Transverse colon (tissue), 4 donors: Measurements from ENCODE around the gene TMEM101. TPM values are rescaled to one million over a fixed set of nuclear protein-coding genes. Genes with fewer than 3 reads are reported as not detected.

ENCODE experiments used
- DNase-seq: peaks from one replicate; pipeline ENCODE4 v3.0.0-alpha.2; 2019
- H3K27ac ChIP-seq, 4 donors: fragments of 200-600 bp; sonication (generic); 2 replicates each; pipeline ENCODE4 v1.5.1; 2016 to 2018; ENCODE audit warnings: inconsistent platforms in 4 of 4
- H3K27me3 ChIP-seq: fragments of 200-600 bp; sonication (generic); 2 replicates; pipeline ENCODE4 v1.5.1; 2017; ENCODE audit warnings: inconsistent platforms
- H3K36me3 ChIP-seq, 4 donors: fragments of 200-600 bp; sonication (generic); 2 replicates each; pipeline ENCODE4 v1.5.1; 2017 to 2019; ENCODE audit warnings: inconsistent platforms in 4 of 4
- H3K4me1 ChIP-seq, 4 donors: fragments of 200-600 bp; sonication (generic); 2 replicates each; pipeline ENCODE4 v1.5.1; 2017 to 2020; ENCODE audit warnings: inconsistent platforms in 4 of 4
- H3K4me3 ChIP-seq, 4 donors: fragments of 200-600 bp; sonication (generic); 1 replicate in 1 of 4; 2 replicates in 3 of 4; pipeline versions ENCODE4 v1.5.1 to v1.6.1; 2017 to 2019; ENCODE audit warnings: inconsistent platforms in 4 of 4
- H3K9me3 ChIP-seq, 2 donors: fragments of 200-600 bp; sonication (generic); 2 replicates each; pipeline ENCODE4 v1.5.1; 2017 to 2019; ENCODE audit warnings: inconsistent platforms in 2 of 2
- CTCF ChIP-seq, 5 experiments: fragments of 200-600 bp in 3 of 5; fragments of 450-650 bp in 2 of 5; sonication (generic) in 3 of 5; IDR thresholded peaks; 1 replicate in 2 of 5; 2 replicates in 3 of 5; pipeline ENCODE4 v1.5.1; 2016 to 2017; ENCODE audit warnings: antibody characterized with exemption in 5 of 5, inconsistent platforms in 3 of 5, mild to moderate bottlenecking in 2 of 5, moderate library complexity in 1 of 5
- EP300 ChIP-seq: sonication (generic); formaldehyde crosslinking; IDR thresholded peaks from one replicate; pipeline ENCODE4 v1.6.1; 2017; ENCODE audit warnings: antibody characterized with exemption, low read depth
- POLR2A ChIP-seq: fragments of 450-650 bp; IDR thresholded peaks from one replicate; pipeline ENCODE4 v1.6.1; 2016; ENCODE audit warnings: antibody characterized with exemption, mild to moderate bottlenecking, moderate library complexity
- POLR2AphosphoS5 ChIP-seq, 3 donors: sonication (generic); formaldehyde crosslinking; IDR thresholded peaks; one replicate each; pipeline ENCODE4 v1.6.1; 2016; ENCODE audit warnings: antibody characterized with exemption in 3 of 3
- WGBS, 2 donors: methylation state at CpG; one replicate each; pipeline ENCODE4 v1.1.5; 2018; ENCODE audit warnings: low coverage in 1 of 2; 5-methylcytosine and 5-hydroxymethylcytosine counted together
- in situ Hi-C, 4 donors: fragments of 200-750 bp; cut with MboI; loops; one replicate each; pipeline versions ENCODE4 v1.15.0 to v1.15.1; 2017; ENCODE audit warnings: low sequenced_read_pairs in 3 of 4, low pct_ligation_motif_present in 1 of 4, low pct_unique_long_range_greater_than_20kb in 1 of 4
- intact Hi-C: fragments of 100-400 bp; cut with DNase I; formaldehyde crosslinking; loops from one replicate; pipeline ENCODE4 v1.15.1; 2023; ENCODE audit warnings: low total_unique reads
- total RNA-seq, 4 donors: library from RNA; depleted of rRNA; stranded (reverse); fragments of >200 nt; gene quantifications; one replicate each; pipeline ENCODE4 v1.1.0, GENCODE V29; 2016

The TMEM101 gene
- total RNA-seq, 4 donors from 2014 or later, result 25.2 to 34.0 (median 27.7) TPM

- Histone ChIP-seq H3K27me3 (peaks cover 79% of the 10 kb centered on the region), H3K4me3 (no peak overlapping the region), H3K4me1 (peaks cover 9 to 12% (median 11%) of the 10 kb centered on the region in 4 donors), H3K9me3 (no peaks in the 10 kb centered on the region), H3K36me3 (no peaks in the 10 kb centered on the region), H3K27ac (no peak overlapping the region)
- intact Hi-C loops, result no loop called here
- in situ Hi-C loops, result loop anchor here in 1 of 4 donors (25.0 kb wide), 1 partner anchor 92 kb away; no protein-coding TSS in a partner anchor
- 62 to 64% methylated on average over 4 of the region's 4 CpGs for WGBS, 2 donors
- DNase-seq, result no peak
- TF ChIP-seq CTCF (IDR thresholded peaks at IDR 0.05) (no peak), EP300 (no peak), POLR2A (no peak), POLR2AphosphoS5 (IDR thresholded peaks at IDR 0.05) (no peak)
These were observed 35.1 kb downstream of the TMEM101 start for GRCh38 chr17:43979671-43980070.

GRCh38 chr17:43979011-43979410 lies 35.8 kb downstream of the TMEM101 start:
- 74 to 94% methylated on average over 3 to 7 of the region's 7 CpGs for WGBS, 2 donors
- H3K27me3 ChIP-seq, result peaks cover 79% of the 10 kb centered on the region
- no peak overlapping the region for H3K4me3 ChIP-seq
- TF ChIP-seq CTCF (IDR thresholded peaks at IDR 0.05) (no peak), POLR2A (no peak), POLR2AphosphoS5 (IDR thresholded peaks at IDR 0.05) (no peak), EP300 (no peak)
- in situ Hi-C loops (loop anchor here in 1 of 4 donors (25.0 kb wide), 1 partner anchor 92 kb away; no protein-coding TSS in a partner anchor), intact Hi-C loops (no loop called here)
- no peaks in the 10 kb centered on the region for H3K36me3 ChIP-seq
- no peak overlapping the region for H3K27ac ChIP-seq
- peaks cover 5 to 9% (median 8%) of the 10 kb centered on the region in 4 donors for H3K4me1 ChIP-seq
- no peak for DNase-seq
- H3K9me3 ChIP-seq, result no peaks in the 10 kb centered on the region

- Histone ChIP-seq H3K36me3 (no peaks in the 10 kb centered on the region), H3K9me3 (no peaks in the 10 kb centered on the region), H3K27ac (no peak overlapping the region), H3K4me3 (no peak overlapping the region), H3K4me1 (no peaks in the 10 kb centered on the region), H3K27me3 (peaks cover 79% of the 10 kb centered on the region)
- intact Hi-C loops, result no loop called here
- TF ChIP-seq EP300 (no peak), POLR2A (no peak), CTCF (IDR thresholded peaks at IDR 0.05) (no peak), POLR2AphosphoS5 (IDR thresholded peaks at IDR 0.05) (no peak)
- 61 to 76% methylated on average over 2 of the region's 2 CpGs for WGBS, 2 donors
- in situ Hi-C loops, result loop anchor here in 1 of 4 donors (25.0 kb wide), 1 partner anchor 91 kb away; no protein-coding TSS in a partner anchor
- no peak for DNase-seq
These were observed 36.7 kb downstream of the TMEM101 start for GRCh38 chr17:43978078-43978477.

- H3K36me3 ChIP-seq, result no peaks in the 10 kb centered on the region
- intact Hi-C loops, result no loop called here
- no peak for DNase-seq
- H3K4me1 ChIP-seq, result no peaks in the 10 kb centered on the region
- no peak overlapping the region for H3K27ac ChIP-seq
- TF ChIP-seq CTCF (IDR thresholded peaks at IDR 0.05), result no peak
- TF ChIP-seq POLR2A, result no peak
- no peak for TF ChIP-seq EP300
- TF ChIP-seq POLR2AphosphoS5 (IDR thresholded peaks at IDR 0.05), result no peak
- peaks cover 79% of the 10 kb centered on the region for H3K27me3 ChIP-seq
- 55 to 60% methylated on average over 4 to 9 of the region's 9 CpGs for WGBS, 2 donors
- in situ Hi-C loops, result loop anchor here in 1 of 4 donors (25.0 kb wide), 1 partner anchor 90 kb away; no protein-coding TSS in a partner anchor
- H3K4me3 ChIP-seq, result no peak overlapping the region
- H3K9me3 ChIP-seq, result no peaks in the 10 kb centered on the region
These were observed 37.6 kb downstream of the TMEM101 start for GRCh38 chr17:43976963-43977837.
